ENCODE data around the gene MBD3L5.
"Not testable (repeated sequence)": the region's sequence is repeated elsewhere in the genome, so short reads cannot be mapped to it uniquely, and the experiment has no call there.

GRCh38 chr19:7067122-7067521 is 36.7 kb downstream of the MBD3L5 start:
- not testable (repeated sequence) for TF ChIP-seq CTCF (IDR thresholded peaks at IDR 0.05; ENCODE audit: insufficient read depth, low read depth, low read length); EZH2 (IDR thresholded peaks at IDR 0.05; ENCODE audit: insufficient read depth, low read length)
